GM23338 (cell line): ENCODE measurements around the gene NUFIP2. TPM values are rescaled to one million over a fixed set of nuclear protein-coding genes. Genes with fewer than 3 reads are reported as not detected.

Experiments used
- ATAC-seq: fragments of 200-7000 bp; cut with Tn5 transposase; 3 replicates; pipeline ENCODE4 v1.9.1; 2020
- DNase-seq: peaks from one replicate; pipeline ENCODE4 v3.0.0-alpha.2; 2015; ENCODE audit warnings: low spot score
- H2AFZ ChIP-seq: fragments of 200-600 bp; sonication (generic); 2 replicates; pipeline ENCODE4 v1.8.0; 2016; ENCODE audit warnings: antibody characterized with exemption, mild to moderate bottlenecking, moderate library complexity
- H3F3A ChIP-seq: fragments of 200-600 bp; sonication (generic); replicated peaks from 2 replicates; pipeline ENCODE4 v1.8.0; 2017; ENCODE audit warnings: antibody characterized with exemption, mixed run types, low read depth
- H3K27ac ChIP-seq: fragments of 200-600 bp; sonication (generic); 2 replicates; pipeline ENCODE4 v1.6.1; 2016; ENCODE audit warnings: low read depth
- H3K27me3 ChIP-seq: fragments of 200-600 bp; sonication (generic); 2 replicates; pipeline ENCODE4 v1.8.0; 2016; ENCODE audit warnings: mild to moderate bottlenecking, mixed run types, moderate library complexity; ENCODE audit not compliant: insufficient read depth
- H3K36me3 ChIP-seq: fragments of 200-600 bp; sonication (generic); 2 replicates; pipeline ENCODE4 v1.8.0; 2016; ENCODE audit warnings: mild to moderate bottlenecking; ENCODE audit not compliant: insufficient read depth
- H3K4me1 ChIP-seq: fragments of 200-600 bp; sonication (generic); 2 replicates; pipeline ENCODE4 v1.8.0; 2016; ENCODE audit warnings: mild to moderate bottlenecking, moderate library complexity; ENCODE audit not compliant: insufficient read depth
- H3K4me2 ChIP-seq: fragments of 200-600 bp; sonication (generic); 2 replicates; pipeline ENCODE4 v1.7.1; 2017; ENCODE audit warnings: mixed run types
- H3K4me3 ChIP-seq: fragments of 200-600 bp; sonication (generic); 2 replicates; pipeline ENCODE4 v1.6.1; 2016; ENCODE audit warnings: mixed run types
- H3K79me2 ChIP-seq: fragments of 200-600 bp; sonication (generic); replicated peaks from 2 replicates; pipeline ENCODE4 v1.8.0; 2017; ENCODE audit warnings: mild to moderate bottlenecking; ENCODE audit not compliant: insufficient read depth
- H3K9me2 ChIP-seq: fragments of 200-600 bp; sonication (generic); 2 replicates; pipeline ENCODE4 v1.8.0; 2017; ENCODE audit not compliant: insufficient read depth
- H4K20me1 ChIP-seq: fragments of 200-600 bp; sonication (generic); replicated peaks from 2 replicates; pipeline ENCODE4 v1.8.0; 2017; ENCODE audit warnings: mild to moderate bottlenecking; ENCODE audit not compliant: insufficient read depth
- H3K27ac Mint-ChIP-seq: 2 replicates; pipeline ENCODE4 v1.8.0; 2020; ENCODE audit warnings: inconsistent platforms, mild to moderate bottlenecking, moderate library complexity, mixed read lengths
- H3K27me3 Mint-ChIP-seq: 3 replicates; pipeline ENCODE4 v1.8.0; 2022; ENCODE audit warnings: low read depth, mild to moderate bottlenecking, moderate library complexity, mixed read lengths, inconsistent platforms; ENCODE audit not compliant: insufficient read depth, poor library complexity
- H3K36me3 Mint-ChIP-seq: 3 replicates; pipeline ENCODE4 v1.8.0; 2021; ENCODE audit warnings: low read depth, mild to moderate bottlenecking, inconsistent platforms, moderate library complexity, mixed read lengths
- H3K4me1 Mint-ChIP-seq: 3 replicates; pipeline ENCODE4 v1.8.0; 2020; ENCODE audit warnings: mild to moderate bottlenecking, inconsistent platforms, mixed read lengths
- H3K4me3 Mint-ChIP-seq: 3 replicates; pipeline ENCODE4 v1.8.0; 2021; ENCODE audit warnings: moderate library complexity, mild to moderate bottlenecking, inconsistent platforms, mixed read lengths
- H3K9me3 Mint-ChIP-seq: 3 replicates; pipeline ENCODE4 v1.8.0; 2020; ENCODE audit warnings: moderate library complexity, mild to moderate bottlenecking, inconsistent platforms, mixed read lengths
- CREB1 ChIP-seq: fragments of 250-450 bp; sonication (Bioruptor Pico); IDR thresholded peaks from 2 replicates; pipeline ENCODE4 v1.5.0; 2020; ENCODE audit warnings: low read depth, mild to moderate bottlenecking, moderate library complexity
- CTCF ChIP-seq, 2 experiments: fragments of 200-600 bp in 1 of 2; sonication (generic) in 1 of 2; conservative IDR thresholded peaks; 2 replicates each; pipeline versions ENCODE4 v1.5.1 to v1.6.1; 2016 to 2017; ENCODE audit warnings: antibody characterized with exemption in 2 of 2, low read depth in 2 of 2, mild to moderate bottlenecking in 2 of 2, moderate library complexity in 1 of 2
- ETS1 ChIP-seq: IDR thresholded peaks from 2 replicates; pipeline ENCODE4 v1.6.1; 2016; ENCODE audit warnings: antibody characterized with exemption
- EZH2 ChIP-seq: fragments of 200-600 bp; sonication (generic); IDR thresholded peaks from one replicate; pipeline ENCODE4 v1.8.0; 2017; ENCODE audit warnings: antibody characterized with exemption, mild to moderate bottlenecking, low read depth; ENCODE audit not compliant: unreplicated experiment
- EZH2phosphoT487 ChIP-seq: fragments of 200-600 bp; sonication (generic); IDR thresholded peaks from one replicate; pipeline ENCODE4 v1.8.1; 2018; ENCODE audit warnings: antibody characterized with exemption; ENCODE audit not compliant: unreplicated experiment
- JUNB ChIP-seq: IDR thresholded peaks from one replicate; pipeline ENCODE4 v1.6.1; 2016; ENCODE audit warnings: antibody characterized with exemption; ENCODE audit not compliant: unreplicated experiment
- NANOG ChIP-seq: IDR thresholded peaks from 2 replicates; pipeline ENCODE4 v1.6.1; 2016; ENCODE audit warnings: antibody characterized with exemption, borderline replicate concordance
- POLR2AphosphoS5 ChIP-seq: IDR thresholded peaks from 2 replicates; pipeline ENCODE4 v1.6.1; 2016; ENCODE audit warnings: antibody characterized with exemption, low read depth
- REST ChIP-seq: IDR thresholded peaks from one replicate; pipeline ENCODE4 v1.6.1; 2018; ENCODE audit warnings: antibody characterized with exemption; ENCODE audit not compliant: unreplicated experiment
- STAT1 ChIP-seq: IDR thresholded peaks from one replicate; pipeline ENCODE4 v1.6.1; 2016; ENCODE audit warnings: antibody characterized with exemption; ENCODE audit not compliant: unreplicated experiment
- ZNF114 ChIP-seq: fragments of 250-450 bp; sonication (Bioruptor Pico); IDR thresholded peaks from 2 replicates; pipeline ENCODE4 v1.5.0; 2020; ENCODE audit warnings: mild to moderate bottlenecking, moderate library complexity
- ZNF331 ChIP-seq: fragments of 250-450 bp; sonication (Bioruptor Pico); IDR thresholded peaks from 2 replicates; pipeline ENCODE4 v1.5.0; 2020; ENCODE audit warnings: low read depth, mild to moderate bottlenecking, moderate library complexity
- ZNF462 ChIP-seq: fragments of 250-450 bp; sonication (Bioruptor Pico); IDR thresholded peaks from 2 replicates; pipeline ENCODE4 v1.5.0; 2020; ENCODE audit warnings: mild to moderate bottlenecking, moderate library complexity
- polyA plus RNA-seq: library from polyadenylated mRNA; unstranded; fragments of >200 nt; fragmentation: Nextera tagmentation; extraction: Ambion mirVana; gene quantifications from 2 replicates; pipeline ENCODE4 v1.2.1, GENCODE V29; 2016
- total RNA-seq: library from RNA; depleted of rRNA; stranded (reverse); fragments of >200 nt; shearing (Covaris generic); gene quantifications from 2 replicates; pipeline ENCODE4 v1.2.3, GENCODE V29; 2014

Gene NUFIP2
- total and polyA plus RNA-seq, 2 experiments from 2014 or later, result 22.2 to 88.5 TPM

- no peaks in the 10 kb centered on the region; the same call in 1 of the 2 replicates for H3K9me2 ChIP-seq
- H3K4me3 Mint-ChIP-seq, result no peak overlapping the region; the same call in 2 of the 3 replicates
- H3K27me3 Mint-ChIP-seq, result no peaks in the 10 kb centered on the region
- H3K4me1 Mint-ChIP-seq, result peaks cover 6% of the 10 kb centered on the region; the same call in 1 of the 3 replicates
- no peak overlapping the region for H3K4me2 ChIP-seq
- no peak for ATAC-seq
- TF ChIP-seq POLR2AphosphoS5, result no peak
- TF ChIP-seq ZNF331 (CRISPR knock-in tag), result no peak
- no peak for TF ChIP-seq EZH2
- no peak for TF ChIP-seq ZNF462
- TF ChIP-seq CREB1 (CRISPR knock-in tag), result no peak
- no peak for TF ChIP-seq CTCF (conservative IDR thresholded peaks at IDR 0.05; ENCODE audit: low read depth in 2 of 2)
- TF ChIP-seq JUNB, result no peak
- no peak for TF ChIP-seq NANOG
- TF ChIP-seq ETS1, result no peak
- TF ChIP-seq STAT1, result no peak
- TF ChIP-seq REST, result no peak
- TF ChIP-seq EZH2phosphoT487, result no peak
- no peak for TF ChIP-seq ZNF114 (CRISPR knock-in tag)
- DNase-seq, result no peak
- H3K27ac Mint-ChIP-seq, result no peak overlapping the region
- no peaks in the 10 kb centered on the region for H3K9me3 Mint-ChIP-seq
- H3K4me3 ChIP-seq, result no peak overlapping the region
- H3K79me2 ChIP-seq, result no peaks in the 10 kb centered on the region
- no peaks in the 10 kb centered on the region for H3K36me3 Mint-ChIP-seq
- H3K36me3 ChIP-seq, result no peaks in the 10 kb centered on the region
- 0 out of 2 replicates have a peak, but pooled peaks cover 2% of the 10 kb centered on the region for H4K20me1 ChIP-seq
- H3K27me3 ChIP-seq, result no peaks in the 10 kb centered on the region
- H3K27ac ChIP-seq, result no peak overlapping the region
- no peaks in the 10 kb centered on the region for H3F3A ChIP-seq
- H2AFZ ChIP-seq, result no peak overlapping the region
- no peaks in the 10 kb centered on the region for H3K4me1 ChIP-seq
Observed at GRCh38 chr17:29247219-29247618, 46.7 kb downstream of the NUFIP2 start.
